ENCODE measurements around the gene RANBP3. TPM values are rescaled to one million over a fixed set of nuclear protein-coding genes. Genes with fewer than 3 reads are reported as not detected.

RANBP3 gene
- polyA plus RNA-seq, 3 donors: 54.4 to 66.9 (median 63.4) TPM

DNA sequence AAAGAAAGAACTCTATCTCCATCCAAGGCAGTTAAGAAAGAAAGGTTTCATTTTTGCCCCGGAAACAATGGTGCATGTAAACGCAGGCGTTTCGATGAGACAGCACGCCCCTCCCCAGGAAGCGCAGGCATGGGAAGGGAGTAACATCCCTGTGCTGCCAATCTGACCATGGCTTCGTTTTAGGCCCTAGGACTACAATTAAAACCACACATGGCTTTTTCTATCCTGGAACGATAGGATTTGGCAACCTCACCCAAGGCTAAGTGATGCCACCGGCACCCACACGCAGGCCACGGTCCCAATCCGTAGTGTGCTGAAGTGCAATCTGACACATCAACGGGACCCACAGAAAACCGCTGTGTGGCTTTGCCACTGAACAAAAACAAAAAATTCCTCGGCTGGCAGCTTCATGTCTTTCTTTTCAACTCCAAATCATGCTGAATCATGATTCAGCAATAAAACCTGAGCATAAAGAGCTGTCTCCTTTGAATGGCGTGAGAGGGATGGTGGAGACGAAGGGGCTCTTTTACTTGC lies 24.2 kb downstream of the RANBP3 start:
- DNase-seq (ENCODE audit: low read depth in 3 of 3, low spot score in 2 of 3): no peak

DNA sequence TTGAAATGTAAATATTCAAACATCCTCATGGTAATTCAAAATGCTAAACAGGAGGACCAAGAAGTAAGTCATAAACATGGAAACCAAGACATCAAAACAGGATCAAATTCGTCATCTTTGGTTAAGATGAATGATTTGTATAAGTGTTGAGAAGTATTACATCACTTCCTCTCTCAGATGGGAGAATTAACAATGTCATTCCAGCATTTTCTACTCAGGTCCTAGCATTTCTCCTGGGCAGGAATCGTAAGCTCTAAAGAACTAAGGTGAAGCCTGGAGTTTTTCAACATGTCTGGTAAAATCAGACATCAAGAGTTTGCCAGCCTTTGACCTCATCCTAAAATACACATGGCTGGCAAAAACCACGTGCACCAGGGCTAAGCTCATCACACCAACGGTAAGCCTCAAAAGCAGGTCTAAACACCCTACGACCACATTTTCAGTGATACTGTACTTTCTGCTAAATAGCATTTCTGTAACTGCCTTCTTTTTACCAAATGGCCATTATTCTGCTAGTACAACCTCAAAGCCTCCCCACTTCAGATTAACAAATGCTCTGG lies 24.8 kb downstream of the RANBP3 start:
- no peak for DNase-seq (ENCODE audit: low read depth in 3 of 3, low spot score in 2 of 3)

DNA sequence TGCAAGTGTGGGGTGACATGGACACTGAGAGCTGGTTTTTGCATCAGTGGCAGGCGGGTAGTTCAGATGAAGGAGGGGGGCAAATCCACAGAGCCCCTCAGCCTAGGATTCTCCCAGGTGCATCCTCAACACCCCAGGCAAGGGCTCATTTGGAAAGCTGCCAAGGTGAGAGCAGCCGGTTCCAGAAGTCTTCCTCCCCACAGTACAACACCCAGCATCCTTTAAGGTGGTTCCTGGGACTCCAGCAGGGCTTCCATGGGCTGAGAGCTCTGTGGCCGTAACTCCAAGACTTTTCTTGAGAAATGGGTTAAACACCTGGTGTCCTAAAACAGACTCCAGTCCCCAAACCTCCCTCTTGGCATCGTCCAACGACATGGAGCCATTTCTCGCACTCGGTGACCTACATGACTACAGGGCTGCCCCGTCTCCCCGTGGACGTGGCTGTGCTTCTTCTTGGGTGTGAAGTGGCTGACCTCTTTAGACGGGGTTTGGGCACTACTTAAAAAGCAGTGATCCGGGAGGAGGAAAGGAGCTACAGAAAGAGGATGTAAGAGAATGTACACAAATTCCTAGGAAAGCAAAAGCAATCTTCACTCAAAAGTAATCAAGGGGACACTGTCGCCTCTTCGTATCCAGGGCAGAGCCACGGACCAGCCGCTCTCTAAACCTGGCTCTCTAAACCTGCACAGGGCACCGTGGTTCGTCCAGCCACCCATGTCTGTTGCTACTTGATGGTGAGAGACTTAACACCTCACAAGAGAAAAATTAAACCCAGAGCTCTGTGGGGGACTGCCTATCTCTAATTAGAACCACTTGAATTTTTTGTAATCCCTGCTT lies 25.5 kb downstream of the RANBP3 start:
- DNase-seq (ENCODE audit: low read depth in 3 of 3, low spot score in 2 of 3): no peak

DNA sequence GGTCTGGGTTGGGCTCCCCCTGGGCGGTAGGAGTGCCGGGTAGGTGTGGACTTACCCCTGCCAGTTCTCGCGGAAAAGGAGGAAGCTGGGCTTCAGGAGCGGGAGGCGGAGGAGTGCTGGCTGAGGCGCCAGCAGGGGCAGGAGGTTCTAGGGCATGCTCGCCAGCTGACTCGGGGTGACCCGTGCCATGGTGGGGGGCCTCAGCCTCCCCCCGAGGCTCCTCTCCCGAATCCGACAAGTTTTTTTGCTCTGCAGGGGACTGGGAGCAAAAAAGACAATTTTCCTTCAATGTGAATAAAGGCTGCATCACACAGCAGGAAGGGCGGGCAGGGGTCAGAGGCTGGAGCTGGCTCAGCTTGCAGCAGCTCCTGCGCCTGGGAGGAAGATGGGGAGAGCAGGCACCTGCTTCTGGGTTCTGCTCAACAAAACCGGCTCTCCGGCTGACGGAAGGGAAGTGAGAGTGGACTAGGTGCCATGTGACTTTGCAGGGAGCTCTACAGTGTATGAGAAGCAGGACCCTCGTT lies 26.5 kb downstream of the RANBP3 start:
- DNase-seq (ENCODE audit: low read depth in 3 of 3, low spot score in 2 of 3): no peak

DNA sequence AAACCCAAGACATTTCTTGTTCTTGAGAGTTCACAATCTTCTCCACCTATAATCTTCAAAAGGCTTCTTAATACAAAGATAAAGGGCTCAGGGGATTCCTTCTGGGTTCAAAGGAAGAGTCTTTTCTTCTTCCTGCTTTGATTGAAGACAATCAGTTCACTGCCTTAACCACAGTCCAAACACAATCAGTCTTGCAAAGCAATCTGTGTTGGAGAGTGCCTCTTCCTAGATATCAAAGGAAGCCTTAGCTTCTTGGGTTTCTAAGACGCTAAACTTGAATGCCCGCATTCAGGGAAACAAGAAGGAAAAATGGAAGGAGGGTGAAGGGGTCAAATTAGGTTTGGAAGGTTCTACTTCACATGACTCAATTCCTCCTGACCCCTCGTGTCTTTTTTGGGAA lies 27.2 kb downstream of the RANBP3 start:
- no peak for DNase-seq (ENCODE audit: low read depth in 3 of 3, low spot score in 2 of 3)

DNA sequence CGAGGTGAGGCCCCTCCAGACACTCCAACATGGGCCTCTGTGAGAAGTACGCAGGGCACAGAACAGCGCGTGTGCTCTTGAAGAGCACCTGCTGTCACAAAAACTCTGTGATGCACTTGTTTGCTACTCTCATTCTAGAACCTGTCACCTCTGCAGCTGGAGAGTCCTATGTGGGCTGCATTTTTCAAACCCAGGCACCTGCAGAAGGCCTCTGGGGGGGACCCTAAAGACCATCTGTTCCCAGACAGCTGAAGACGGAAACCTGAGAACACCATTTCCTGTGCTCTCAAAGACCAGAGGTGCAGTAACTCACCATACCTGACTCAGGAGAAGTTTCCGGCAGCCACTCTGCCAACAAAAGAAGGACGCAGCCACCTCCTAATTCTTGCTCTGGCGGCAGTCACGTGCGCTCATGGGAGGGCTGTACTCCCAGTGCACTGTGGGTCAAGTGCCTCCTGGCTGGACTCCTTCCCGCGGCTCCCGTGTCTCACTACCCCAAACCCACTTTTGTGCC lies 28.1 kb downstream of the RANBP3 start:
- no peak for DNase-seq (ENCODE audit: low read depth in 3 of 3, low spot score in 2 of 3)

DNA sequence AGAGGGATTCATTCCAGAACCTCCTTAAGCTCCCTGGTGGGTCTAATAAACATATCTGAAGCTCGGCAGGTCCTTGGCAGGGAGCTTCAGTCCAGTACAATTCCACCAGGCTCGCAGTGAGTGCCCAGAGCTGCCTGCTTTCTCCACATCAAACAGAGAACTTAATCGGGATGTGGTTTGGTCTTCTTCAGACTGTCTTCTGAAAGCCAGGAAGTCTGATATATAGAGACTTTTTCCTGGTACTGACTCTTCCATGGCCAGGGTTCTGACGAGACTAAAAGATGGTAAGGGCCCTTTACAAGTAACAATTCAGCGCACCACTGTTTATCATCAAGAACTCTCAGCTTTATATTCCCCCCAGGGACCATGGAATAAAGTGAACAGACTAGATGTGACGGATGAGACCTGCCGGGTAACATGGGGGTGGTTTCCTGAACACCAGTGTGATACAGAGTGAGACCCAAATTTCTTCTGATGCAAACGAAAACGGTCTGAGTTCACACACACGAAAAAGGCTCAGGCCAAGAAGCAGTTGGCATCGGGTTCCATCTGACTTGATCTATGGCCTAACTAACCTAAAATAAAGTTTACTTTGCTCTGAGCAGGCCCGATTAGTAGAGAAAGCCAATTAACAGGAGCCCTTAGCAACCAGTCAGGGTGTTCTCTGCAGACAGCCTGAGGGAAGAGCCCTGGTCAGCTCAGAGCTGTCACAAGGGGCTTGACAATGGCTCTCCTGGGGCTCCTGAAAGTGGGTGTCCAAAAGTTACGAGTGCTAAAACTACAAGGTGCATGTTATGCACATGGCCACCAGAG lies 29.0 kb downstream of the RANBP3 start:
- DNase-seq (ENCODE audit: low read depth in 3 of 3, low spot score in 2 of 3): no peak

DNA sequence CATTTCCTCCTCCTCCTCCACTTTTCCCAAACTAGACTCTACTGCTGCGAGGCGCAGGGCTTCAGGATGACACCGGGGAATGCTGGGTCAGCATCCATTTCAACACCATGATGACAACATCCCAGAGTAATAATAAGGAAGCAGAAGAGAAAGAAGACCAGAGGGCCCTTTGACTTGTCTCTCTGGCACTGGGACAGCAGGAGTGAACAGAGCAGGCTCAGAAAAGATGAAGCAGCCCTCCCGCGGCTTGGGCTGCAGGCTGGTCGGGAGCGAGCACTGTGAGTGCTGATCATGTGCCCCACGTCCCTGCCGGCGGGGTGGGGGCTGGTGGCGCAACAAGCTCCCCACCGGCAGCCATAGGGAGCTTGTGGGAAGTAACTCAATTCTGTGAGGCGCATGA lies 30.5 kb downstream of the RANBP3 start:
- DNase-seq (ENCODE audit: low read depth in 3 of 3, low spot score in 2 of 3): no peak

DNA sequence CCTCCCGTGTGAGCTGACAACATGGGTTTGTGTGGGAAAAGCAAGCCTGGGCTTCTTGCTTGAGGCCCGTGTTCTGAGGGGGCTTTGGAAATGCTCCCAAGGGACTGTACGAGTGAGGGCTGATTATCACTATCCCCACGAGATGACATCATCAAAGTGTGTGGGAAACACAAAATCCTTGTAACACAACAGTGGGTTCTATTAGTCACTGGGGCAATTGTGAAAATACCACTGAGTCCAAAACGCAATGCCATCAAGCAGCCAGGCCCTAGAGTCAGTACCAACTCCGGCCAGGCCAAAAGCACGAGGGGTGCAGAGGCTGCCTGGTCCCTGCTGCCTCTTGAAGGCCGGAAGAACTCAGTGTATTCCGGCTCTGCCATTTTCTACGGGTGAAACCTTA lies 34.3 kb downstream of the RANBP3 start:
- DNase-seq (ENCODE audit: low read depth in 3 of 3, low spot score in 2 of 3): no peak

DNA sequence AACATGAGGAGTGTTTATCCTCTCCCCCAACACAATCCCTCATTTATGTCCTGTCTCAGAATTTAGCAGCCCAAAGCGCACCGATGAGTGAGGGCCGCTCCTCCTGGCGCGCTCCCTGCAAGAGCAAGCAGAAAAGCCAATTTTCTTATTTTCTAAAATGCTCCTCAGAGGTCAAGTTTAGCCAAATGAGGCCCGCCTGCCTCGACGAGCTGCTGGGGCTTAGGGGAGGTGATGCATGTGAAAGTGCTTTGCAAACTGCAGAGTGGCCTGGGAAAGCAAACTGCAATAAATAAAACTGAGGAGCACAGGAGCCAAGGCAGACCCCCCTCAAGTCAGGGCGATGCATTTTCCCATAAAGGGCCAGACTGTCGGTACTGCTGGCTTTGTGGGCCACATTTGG lies 34.9 kb downstream of the RANBP3 start:
- DNase-seq (ENCODE audit: low read depth in 3 of 3, low spot score in 2 of 3): no peak

DNA sequence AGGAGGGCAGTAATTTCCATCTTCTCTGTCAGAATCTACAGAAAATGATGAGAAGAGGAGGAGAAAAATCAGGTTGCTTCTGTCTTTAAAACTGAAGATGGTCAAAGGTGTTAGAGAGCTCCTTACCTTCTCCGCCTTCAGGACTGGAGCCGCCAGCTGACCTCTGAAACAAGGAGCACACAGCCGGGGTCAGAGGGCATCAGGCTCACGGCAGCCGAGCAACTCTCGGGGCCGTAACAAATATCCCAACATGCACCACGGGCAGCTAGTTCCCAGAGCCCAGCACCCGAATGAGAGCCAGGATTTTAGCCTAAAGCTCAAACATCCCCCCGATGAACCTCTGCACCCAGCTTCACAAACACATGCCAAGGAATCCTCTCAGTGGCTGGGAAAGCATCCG lies 36.3 kb downstream of the RANBP3 start:
- DNase-seq (ENCODE audit: low read depth in 3 of 3, low spot score in 2 of 3): no peak

DNA sequence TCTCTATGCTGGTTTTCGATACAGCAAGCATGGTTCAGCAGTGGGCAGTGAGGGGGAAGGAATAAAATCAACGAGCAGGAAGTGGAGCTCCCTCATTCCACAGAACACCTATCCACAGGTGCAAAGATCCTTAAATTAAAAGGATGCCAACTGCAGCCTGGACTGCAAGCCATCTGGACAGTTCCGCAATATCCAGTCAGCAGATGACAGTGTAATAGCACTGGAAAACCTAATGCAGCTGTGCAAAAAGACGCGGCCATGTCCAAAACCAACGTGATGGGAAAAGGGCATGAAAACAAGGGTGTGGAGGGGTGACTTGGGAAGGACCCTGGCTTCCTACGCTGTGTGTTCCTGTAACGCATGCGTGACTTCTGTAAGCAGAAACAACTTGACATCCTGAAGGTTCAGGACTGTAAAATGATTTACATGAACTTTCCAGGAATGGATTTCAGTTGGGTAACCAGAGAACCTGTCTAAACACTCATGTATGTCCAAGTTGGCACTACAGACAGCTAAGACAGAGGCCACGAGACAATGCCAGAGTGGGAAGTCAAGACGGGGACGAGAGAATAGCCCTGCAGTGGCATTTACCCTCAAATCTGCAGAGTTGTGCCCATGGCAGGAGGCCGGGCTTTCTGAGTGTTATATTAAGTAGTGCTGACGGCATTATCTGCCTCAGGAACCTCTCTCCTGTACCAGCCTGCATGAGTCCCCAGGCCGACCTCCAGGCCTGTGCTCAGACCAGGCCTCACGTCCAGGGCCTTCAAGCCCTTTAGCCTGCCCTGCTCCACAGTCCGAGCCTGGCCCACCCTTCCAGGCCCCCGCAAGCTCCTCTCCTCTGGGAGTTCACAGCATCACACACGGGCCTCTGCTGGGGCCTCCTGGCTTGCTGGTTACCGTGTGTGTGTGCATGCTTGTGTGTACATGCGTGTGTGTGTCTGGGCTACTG lies 37.4 kb downstream of the RANBP3 start:
- DNase-seq (ENCODE audit: low read depth in 3 of 3, low spot score in 2 of 3): no peak

DNA sequence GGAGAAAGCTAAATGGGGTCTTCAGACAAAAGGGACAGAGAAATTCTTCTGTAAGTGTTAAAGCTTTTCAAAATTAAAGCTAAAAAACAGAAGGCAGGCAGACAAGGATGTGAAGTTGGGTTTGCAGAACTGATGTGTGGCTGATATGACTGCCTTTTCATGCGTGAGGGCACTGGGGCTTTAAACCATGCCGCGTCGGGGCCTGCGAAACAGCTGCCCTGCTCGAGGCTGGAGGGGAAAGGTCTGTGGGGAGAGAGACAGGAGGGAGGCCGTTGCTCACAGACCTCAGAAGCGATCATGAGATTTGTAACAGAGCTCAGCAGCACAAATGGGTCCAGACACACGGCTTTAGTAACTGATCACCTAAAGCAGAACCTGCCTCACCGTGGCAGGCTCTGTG lies 40.4 kb downstream of the RANBP3 start:
- DNase-seq (ENCODE audit: low read depth in 3 of 3, low spot score in 2 of 3): no peak

DNA sequence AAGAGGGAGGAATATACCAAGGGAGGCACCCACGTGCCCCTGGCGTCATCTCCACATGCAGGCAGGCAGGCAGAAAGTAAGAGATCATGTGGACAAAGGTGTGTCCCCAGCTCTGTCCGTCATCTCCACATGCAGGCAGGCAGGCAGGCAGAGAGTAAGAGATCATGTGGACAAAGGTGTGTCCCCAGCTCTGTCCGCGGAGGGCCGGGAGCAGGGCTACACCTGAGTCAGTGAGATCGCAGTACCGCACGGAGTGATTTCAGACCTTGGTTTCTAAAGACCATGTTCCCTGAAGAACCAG lies 41.7 kb downstream of the RANBP3 start:
- no peak for DNase-seq (ENCODE audit: low read depth in 3 of 3, low spot score in 2 of 3)

DNA sequence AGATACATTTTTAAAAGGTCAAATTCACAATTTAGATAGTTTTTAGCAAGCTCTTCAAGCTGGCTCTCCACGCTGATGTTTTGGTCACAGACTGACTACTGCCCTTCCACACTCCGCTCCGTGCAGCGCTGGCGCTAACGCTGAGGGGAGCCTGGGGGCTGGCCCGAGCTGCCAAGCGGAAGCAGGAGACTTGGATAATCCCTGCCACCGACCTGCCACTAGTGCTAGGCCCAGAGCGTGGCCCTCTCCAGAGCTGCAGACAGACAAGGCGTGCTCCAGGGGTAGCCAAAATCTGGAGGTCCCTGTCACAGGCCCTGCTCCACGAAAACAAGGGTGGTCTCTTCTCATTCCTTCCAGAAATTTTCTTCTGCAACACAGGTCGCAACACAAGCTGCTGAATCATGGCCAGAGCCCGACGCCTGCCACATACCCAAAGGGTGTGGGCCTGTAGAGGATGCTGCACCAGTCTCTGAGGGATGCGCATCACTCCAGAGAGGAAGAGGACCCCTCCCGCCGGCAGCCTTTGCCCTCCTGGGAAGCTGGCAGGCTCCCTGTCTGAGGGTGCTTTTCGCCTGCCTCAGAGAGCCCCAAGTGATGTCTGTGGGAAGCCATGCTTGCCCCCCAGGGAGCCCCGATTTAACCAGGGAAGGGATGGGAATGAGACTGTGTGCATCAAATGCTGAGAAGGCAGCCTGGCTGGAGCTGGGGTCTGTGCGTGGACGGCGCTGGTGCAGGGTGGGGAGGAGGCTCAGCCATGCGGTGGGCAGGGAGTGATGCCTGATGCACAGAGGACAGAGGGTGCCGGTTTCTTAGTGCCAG lies 42.3 kb downstream of the RANBP3 start:
- DNase-seq (ENCODE audit: low read depth in 3 of 3, low spot score in 2 of 3): no peak

DNA sequence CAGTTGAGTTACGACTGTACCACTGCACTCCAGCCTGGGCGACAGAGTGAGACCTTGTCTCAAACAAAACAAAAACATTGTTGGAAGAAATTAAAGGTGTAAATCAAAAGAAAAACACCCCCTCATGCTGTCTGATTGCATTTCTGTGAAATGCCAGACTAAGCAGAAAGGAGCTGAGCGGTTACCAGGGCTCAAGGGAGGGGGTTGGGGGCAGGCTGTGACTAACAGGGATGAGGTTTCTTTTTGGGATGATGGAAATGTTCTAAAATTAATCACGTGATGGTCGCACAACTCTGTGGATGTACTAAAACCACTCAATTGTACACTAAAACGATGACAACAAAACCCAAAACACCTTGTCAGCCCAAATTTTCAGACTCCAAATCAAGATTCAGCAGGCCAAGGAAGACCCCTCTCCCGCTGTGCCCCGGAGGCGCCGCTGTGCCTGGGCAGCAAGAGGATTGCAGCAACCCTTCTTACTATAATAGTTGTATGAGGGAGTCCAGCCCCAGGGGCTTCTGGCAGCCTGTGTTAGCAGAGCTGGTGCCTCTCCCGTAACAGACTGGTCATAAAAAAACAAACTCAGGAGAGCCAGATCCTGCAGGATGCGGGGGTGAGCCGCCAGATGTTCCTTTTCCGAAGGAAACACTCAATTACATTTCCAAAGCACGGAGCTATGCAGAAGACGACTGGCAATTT lies 43.0 kb downstream of the RANBP3 start:
- DNase-seq (ENCODE audit: low read depth in 3 of 3, low spot score in 2 of 3): no peak

DNA sequence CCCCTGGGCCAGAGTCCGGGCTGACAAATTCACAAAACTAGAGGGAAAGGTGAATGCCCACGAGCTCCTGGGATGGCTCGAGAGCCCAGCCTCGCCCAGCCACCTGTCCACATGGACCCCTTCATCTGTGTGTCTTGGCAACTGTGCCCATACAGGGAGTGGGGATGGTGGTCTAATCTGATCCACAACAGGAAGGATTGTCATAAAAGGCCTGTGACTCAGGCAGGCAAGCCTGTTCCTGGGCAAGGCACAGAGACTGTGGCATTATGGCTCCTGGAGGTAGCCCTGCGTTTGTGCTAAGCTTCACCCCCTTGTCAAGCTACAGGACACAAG lies 43.9 kb downstream of the RANBP3 start:
- no peak for DNase-seq (ENCODE audit: low read depth in 3 of 3, low spot score in 2 of 3)

DNA sequence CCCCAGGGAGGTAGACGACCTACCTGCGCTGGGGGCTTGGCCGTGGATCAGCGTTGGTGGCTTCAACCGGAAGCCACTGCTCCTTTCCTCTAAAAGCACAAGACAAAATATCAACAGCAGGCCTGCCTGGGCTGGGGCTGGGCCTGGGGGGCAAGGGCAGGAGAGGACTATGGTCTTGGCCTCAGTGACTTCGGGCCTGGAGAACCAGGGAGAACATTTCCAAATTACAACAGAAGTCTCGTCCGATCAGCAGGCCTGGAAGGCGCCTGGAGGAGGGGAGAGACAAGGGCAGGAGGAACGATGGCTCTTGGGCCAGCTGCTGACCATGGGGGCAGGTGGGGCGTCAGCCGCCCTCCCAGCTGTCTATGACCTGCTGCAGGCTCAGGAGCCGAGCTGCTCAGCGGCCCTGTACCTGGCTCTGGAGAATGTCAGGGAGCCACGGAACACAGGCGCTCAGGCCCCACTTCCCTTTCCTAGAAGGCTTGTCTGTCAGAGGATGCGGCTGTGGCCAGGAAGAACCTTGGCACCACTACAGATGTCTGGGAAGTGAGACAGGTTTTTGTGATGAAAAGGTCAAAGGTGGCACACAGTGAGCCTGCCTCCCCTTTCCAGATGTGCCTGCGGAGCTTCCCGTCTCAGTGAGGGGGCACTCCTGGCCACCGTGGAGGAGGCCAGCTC lies 44.4 kb downstream of the RANBP3 start:
- DNase-seq (ENCODE audit: low read depth in 3 of 3, low spot score in 2 of 3): no peak

Measured in right renal cortex interstitium (tissue), 3 donors.